GOT3 (cell line): ENCODE results near the gene RFX3.

Experiments
- DNase-seq: peaks from one replicate; lab custom pipeline; 2025; ENCODE audit warnings: mixed read lengths; lab: John Stamatoyannopoulos, UW

Gene RFX3

GRCh38 chr9:3205421-3206095 is 320.2 kb downstream of the RFX3 start:
- no peak for DNase-seq

GRCh38 chr9:3200331-3200774 is 325.4 kb downstream of the RFX3 start:
- DNase-seq, result no peak

GRCh38 chr9:3193791-3194190 is 332.0 kb downstream of the RFX3 start:
- DNase-seq, result no peak

- no peak for DNase-seq
These were observed 334.1 kb downstream of the RFX3 start for GRCh38 chr9:3191715-3192114.

- no peak for DNase-seq
These were observed 336.5 kb downstream of the RFX3 start for GRCh38 chr9:3189113-3189861.

GRCh38 chr9:3186751-3187150 is 339.1 kb downstream of the RFX3 start:
- DNase-seq, result no peak

- no peak for DNase-seq
These were observed 344.5 kb downstream of the RFX3 start for GRCh38 chr9:3181049-3181953.

- DNase-seq, result no peak
These were observed 345.1 kb downstream of the RFX3 start for GRCh38 chr9:3180696-3181048.

GRCh38 chr9:3179711-3180110 is 346.1 kb downstream of the RFX3 start:
- DNase-seq, result no peak

- DNase-seq, result no peak
These were observed 347.9 kb downstream of the RFX3 start for GRCh38 chr9:3177936-3178335.

- DNase-seq, result no peak
These were observed 348.5 kb downstream of the RFX3 start for GRCh38 chr9:3177146-3177761.

GRCh38 chr9:3173374-3173773 is 352.4 kb downstream of the RFX3 start:
- DNase-seq, result no peak

GRCh38 chr9:3170819-3171218 is 355.0 kb downstream of the RFX3 start:
- no peak for DNase-seq
